CD4-positive, alpha-beta T cell (primary cell): ENCODE data around the gene IGLL1. TPM values are rescaled to one million over a fixed set of nuclear protein-coding genes. Genes with fewer than 3 reads are reported as not detected.

Experiments
- ATAC-seq: fragments of 200-7000 bp; cut with Tn5 transposase; one replicate; pipeline ENCODE4 v1.10.0; 2022; ENCODE audit warnings: mild to moderate bottlenecking; ENCODE audit not compliant: poor library complexity
- CTCF ChIA-PET: fragments of 350-600 bp; sonication (Branson Sonifier 250); formaldehyde crosslinking; loops from one replicate; lab custom pipeline; 2021; ENCODE audit warnings: antibody characterized with exemption, inconsistent platforms; lab: Charles Lee
- POLR2A ChIA-PET: fragments of 350-600 bp; sonication (Branson Sonifier 250); formaldehyde crosslinking; loops from one replicate; lab custom pipeline; 2021; ENCODE audit warnings: antibody characterized with exemption, inconsistent platforms; lab: Charles Lee
- DNase-seq, 14 experiments: peaks; one replicate each; pipeline ENCODE4 v3.0.0-alpha.2; 2013 to 2020; ENCODE audit warnings: mixed read lengths in 2 of 14
- H3K27ac ChIP-seq, 2 donors: one replicate each; pipeline versions ENCODE4 v1.5.1 to v1.7.0; 2013; ENCODE audit warnings: low read length in 2 of 2, low read depth in 1 of 2, mild to moderate bottlenecking in 1 of 2
- H3K27me3 ChIP-seq, 2 experiments: 1 replicate in 1 of 2; 2 replicates in 1 of 2; pipeline versions ENCODE4 v1.6.1 to v1.7.0; 2013; ENCODE audit warnings: low read length in 2 of 2, control low read depth in 1 of 2, mild to moderate bottlenecking in 1 of 2, moderate library complexity in 1 of 2; ENCODE audit not compliant: insufficient read depth in 2 of 2, control insufficient read depth in 1 of 2
- H3K36me3 ChIP-seq: one replicate; pipeline ENCODE4 v1.6.1; 2013; ENCODE audit warnings: low read length, control low read depth; ENCODE audit not compliant: insufficient read depth
- H3K4me1 ChIP-seq: one replicate; pipeline ENCODE4 v1.6.1; 2013; ENCODE audit warnings: low read length, control low read depth; ENCODE audit not compliant: insufficient read depth
- H3K4me3 ChIP-seq: one replicate; pipeline ENCODE4 v1.5.1; 2013; ENCODE audit warnings: mild to moderate bottlenecking, low read length, moderate library complexity
- H3K9me3 ChIP-seq, 2 experiments: 1 replicate in 1 of 2; 2 replicates in 1 of 2; pipeline versions ENCODE4 v1.6.1 to v1.7.0; 2013; ENCODE audit warnings: low read length in 2 of 2, mild to moderate bottlenecking in 2 of 2, control low read depth in 1 of 2, moderate library complexity in 1 of 2; ENCODE audit not compliant: control insufficient read depth in 1 of 2, insufficient read depth in 1 of 2
- H3K27ac Mint-ChIP-seq: one replicate; pipeline ENCODE4 v1.8.0; 2020; ENCODE audit warnings: mixed read lengths
- H3K27me3 Mint-ChIP-seq: one replicate; pipeline ENCODE4 v1.8.0; 2021; ENCODE audit warnings: mixed read lengths
- H3K36me3 Mint-ChIP-seq: one replicate; pipeline ENCODE4 v1.8.0; 2021; ENCODE audit warnings: low read depth, mixed read lengths
- H3K4me1 Mint-ChIP-seq: one replicate; pipeline ENCODE4 v1.8.0; 2021; ENCODE audit warnings: low read depth, mixed read lengths
- H3K4me3 Mint-ChIP-seq: one replicate; pipeline ENCODE4 v1.8.0; 2020; ENCODE audit warnings: mild to moderate bottlenecking, mixed read lengths
- H3K9me3 Mint-ChIP-seq: one replicate; pipeline ENCODE4 v1.8.0; 2020; ENCODE audit warnings: mixed read lengths
- CTCF ChIP-seq: fragments of 200-600 bp; IDR thresholded peaks from one replicate; pipeline ENCODE4 v1.8.0; 2022; ENCODE audit warnings: antibody characterized with exemption, mild to moderate bottlenecking
- intact Hi-C, 2 experiments: fragments of 100-400 bp; cut with DNase I in 1 of 2; cut with micrococcal nuclease in 1 of 2; formaldehyde crosslinking; loops; one replicate each; pipeline versions ENCODE4 v1.15.1 to v1.9.0; 2023 to 2025; cut with DNase I, micrococcal nuclease
- total RNA-seq, 174 experiments: library from RNA in 2 of 174; stranded (reverse) in 2 of 174; gene quantifications; one replicate each; pipeline ENCODE4 v1.2.3 and lab custom pipeline; 2021 to 2026

IGLL1 gene
- total RNA-seq, 2 experiments from 2014 or later: not detected

GRCh38 chr22:23531283-23531956 is 48.7 kb downstream of the IGLL1 start:
- Mint-ChIP-seq H3K27me3 (peaks cover 15% of the 10 kb centered on the region), H3K36me3 (no peaks in the 10 kb centered on the region), H3K27ac (no peak overlapping the region), H3K4me1 (no peaks in the 10 kb centered on the region), H3K4me3 (no peak overlapping the region), H3K9me3 (no peaks in the 10 kb centered on the region)
- Histone ChIP-seq H3K27me3 (no peaks in the 10 kb centered on the region), H3K36me3 (no peaks in the 10 kb centered on the region), H3K4me1 (no peaks in the 10 kb centered on the region), H3K27ac (no peak overlapping the region), H3K9me3 (no peaks in the 10 kb centered on the region), H3K4me3 (no peak overlapping the region)
- ChIA-PET CTCF (no interaction called here), POLR2A (no interaction called here)
- intact Hi-C loops: loop anchor here in 1 of 2 experiments (10.0 kb wide), 1 partner anchor 217 kb away; no protein-coding TSS in a partner anchor
- TF ChIP-seq CTCF: no peak
- DNase-seq (peak in 1 of 14 experiments; percentile 19), ATAC-seq (no peak)

DNA sequence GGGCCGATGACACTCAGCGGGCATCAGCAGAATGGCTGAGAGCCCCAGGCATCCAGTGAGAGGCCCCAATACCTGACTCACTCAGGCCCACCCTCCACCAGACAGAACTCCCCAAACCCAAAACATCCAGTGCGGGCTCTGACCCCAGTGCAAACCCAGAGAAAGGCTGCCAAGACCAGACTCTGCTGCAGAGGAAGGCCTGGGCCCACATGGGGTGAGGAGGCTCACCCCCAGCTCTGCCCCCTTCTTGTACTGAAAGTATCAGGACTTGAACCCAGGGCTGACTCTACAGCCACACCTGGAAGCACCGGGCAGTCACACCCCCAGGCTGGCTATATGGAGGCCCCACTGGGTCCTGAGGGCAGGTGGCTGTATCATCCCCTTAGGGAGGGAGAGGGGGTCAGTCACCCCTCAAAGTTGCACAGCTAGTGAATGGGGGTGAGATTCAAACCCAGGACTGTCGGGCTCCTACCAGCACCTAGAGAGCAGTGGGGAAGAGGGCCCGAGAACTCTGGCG is 49.3 kb downstream of the IGLL1 start:
- intact Hi-C loops: loop anchor here in 1 of 2 experiments (10.0 kb wide), 1 partner anchor 216 kb away; no protein-coding TSS in a partner anchor
- Histone ChIP-seq H3K4me3 (no peak overlapping the region), H3K4me1 (no peaks in the 10 kb centered on the region), H3K36me3 (no peaks in the 10 kb centered on the region), H3K9me3 (no peaks in the 10 kb centered on the region), H3K27me3 (no peaks in the 10 kb centered on the region), H3K27ac (no peak overlapping the region)
- H3K27me3 Mint-ChIP-seq: peaks cover 15% of the 10 kb centered on the region
- ChIA-PET POLR2A (no interaction called here), CTCF (no interaction called here)
- no peak for ATAC-seq
- H3K9me3 Mint-ChIP-seq: no peaks in the 10 kb centered on the region
- H3K4me1 Mint-ChIP-seq: no peaks in the 10 kb centered on the region
- H3K36me3 Mint-ChIP-seq: no peaks in the 10 kb centered on the region
- TF ChIP-seq CTCF: no peak
- peak in 1 of 14 experiments; percentile 14 for DNase-seq
- no peak overlapping the region for H3K27ac Mint-ChIP-seq
- H3K4me3 Mint-ChIP-seq: no peak overlapping the region

DNA sequence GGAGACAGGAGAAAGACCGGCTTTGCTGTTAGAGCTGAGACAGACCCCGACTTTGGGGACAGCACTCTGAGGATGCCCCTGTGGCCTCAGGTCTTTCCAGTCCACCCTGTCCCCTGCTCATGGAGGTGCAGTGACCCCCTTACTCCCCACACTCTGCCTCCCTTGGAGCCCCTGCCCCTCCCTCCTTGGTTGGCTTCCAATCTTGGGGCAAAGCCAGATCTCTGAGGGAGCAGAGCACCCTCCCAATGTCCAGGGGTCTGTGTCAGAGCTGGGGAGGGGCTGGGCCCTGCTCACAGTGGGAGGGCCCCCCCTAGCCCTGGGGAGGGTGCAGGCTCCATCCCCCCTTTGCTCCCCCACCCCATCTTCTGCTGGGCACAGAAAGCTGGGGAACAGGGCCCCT is 50.0 kb downstream of the IGLL1 start:
- Mint-ChIP-seq H3K9me3 (no peaks in the 10 kb centered on the region), H3K4me1 (no peaks in the 10 kb centered on the region), H3K36me3 (no peaks in the 10 kb centered on the region), H3K4me3 (no peak overlapping the region), H3K27me3 (peaks cover 15% of the 10 kb centered on the region), H3K27ac (no peak overlapping the region)
- no peak for TF ChIP-seq CTCF
- CTCF ChIA-PET: no interaction called here
- Histone ChIP-seq H3K9me3 (no peaks in the 10 kb centered on the region), H3K4me3 (no peak overlapping the region), H3K36me3 (no peaks in the 10 kb centered on the region), H3K4me1 (no peaks in the 10 kb centered on the region), H3K27me3 (no peaks in the 10 kb centered on the region), H3K27ac (no peak overlapping the region)
- DNase-seq: peak in 1 of 14 experiments; percentile 2
- POLR2A ChIA-PET: no interaction called here
- intact Hi-C loops: loop anchor here in 1 of 2 experiments (10.0 kb wide), 1 partner anchor 215 kb away; no protein-coding TSS in a partner anchor
- no peak for ATAC-seq
